Activated effector memory CD4-positive, alpha-beta T cell treated with Interleukin-2 at 50 U/mL for 16 hours (primary cell): ENCODE results near the gene ABCC10.
"Not testable (repeated sequence)": the region's sequence is repeated elsewhere in the genome, so short reads cannot be mapped to it uniquely, and the experiment has no call there.

Source experiments
- DNase-seq: peaks from one replicate; pipeline ENCODE4 v3.0.0-alpha.2; 2020

The ABCC10 gene

GRCh38 chr6:43498291-43498690 is 71.0 kb downstream of the ABCC10 start:
- not testable (repeated sequence) for DNase-seq

- no peak for DNase-seq
Measured at GRCh38 chr6:43499028-43499815, 71.9 kb downstream of the ABCC10 start.
